DND-41 (cell line): ENCODE measurements around the gene KCTD21.

Experiments used
- ATAC-seq: fragments of 200-7000 bp; cut with Tn5 transposase; 3 replicates; pipeline ENCODE4 v1.9.1; 2021; ENCODE audit warnings: low read depth; ENCODE audit not compliant: insufficient read depth
- DNase-seq: peaks from one replicate; pipeline ENCODE4 v3.0.0-alpha.2; 2020
- H2AFZ ChIP-seq: 2 replicates; pipeline ENCODE4 v1.6.0; 2012; ENCODE audit warnings: low read depth, low read length
- H3K27ac ChIP-seq: 2 replicates; pipeline ENCODE4 v1.5.1; 2012; ENCODE audit warnings: low read length, inconsistent platforms
- H3K27me3 ChIP-seq: fragments of 200-600 bp; sonication (generic); 2 replicates; pipeline ENCODE4 v1.6.0; 2012; ENCODE audit warnings: low read length, mild to moderate bottlenecking, inconsistent platforms; ENCODE audit not compliant: insufficient read depth, poor library complexity
- H3K36me3 ChIP-seq: 2 replicates; pipeline ENCODE4 v1.5.1; 2012; ENCODE audit warnings: low read length, inconsistent platforms; ENCODE audit not compliant: insufficient read depth
- H3K4me1 ChIP-seq: 2 replicates; pipeline ENCODE4 v1.5.1; 2012; ENCODE audit warnings: mild to moderate bottlenecking, low read length; ENCODE audit not compliant: insufficient read depth
- H3K4me2 ChIP-seq: 2 replicates; pipeline ENCODE4 v1.6.0; 2012; ENCODE audit warnings: mild to moderate bottlenecking, moderate library complexity, low read length, inconsistent platforms; ENCODE audit not compliant: insufficient read depth
- H3K4me3 ChIP-seq, 2 experiments: fragments of 200-600 bp in 1 of 2; shearing (Covaris generic) in 1 of 2; 2 replicates each; pipeline ENCODE4 v1.5.1; 2012 to 2016; ENCODE audit warnings: inconsistent platforms in 2 of 2, low read length in 2 of 2, mild to moderate bottlenecking in 2 of 2, low read depth in 1 of 2, moderate library complexity in 1 of 2
- H3K79me2 ChIP-seq: 2 replicates; pipeline ENCODE4 v1.6.0; 2012; ENCODE audit warnings: low read length, inconsistent platforms; ENCODE audit not compliant: insufficient read depth
- H3K9ac ChIP-seq: 2 replicates; pipeline ENCODE4 v1.6.0; 2012; ENCODE audit warnings: low read depth, mild to moderate bottlenecking, inconsistent platforms, low read length, moderate library complexity
- H3K9me3 ChIP-seq: 2 replicates; pipeline ENCODE4 v1.5.1; 2012; ENCODE audit warnings: low read length, moderate library complexity, mild to moderate bottlenecking, inconsistent platforms; ENCODE audit not compliant: insufficient read depth, severe bottlenecking
- H4K20me1 ChIP-seq: 2 replicates; pipeline ENCODE4 v1.6.0; 2012; ENCODE audit warnings: low read length; ENCODE audit not compliant: insufficient read depth
- EZH2 ChIP-seq: IDR thresholded peaks from 3 replicates; pipeline ENCODE4 v1.6.1; 2012; ENCODE audit warnings: borderline replicate concordance, low read depth, mild to moderate bottlenecking, moderate library complexity, low read length, inconsistent platforms; ENCODE audit not compliant: severe bottlenecking
- TF ChIP-seq, protein P1 (sequence below): IDR thresholded peaks from 2 replicates; pipeline ENCODE4 v1.5.1; 2012; ENCODE audit warnings: borderline replicate concordance, low read length, moderate library complexity, mild to moderate bottlenecking; ENCODE audit not compliant: poor library complexity, severe bottlenecking; ENCODE audit errors: extremely low read depth

Gene KCTD21

DNA sequence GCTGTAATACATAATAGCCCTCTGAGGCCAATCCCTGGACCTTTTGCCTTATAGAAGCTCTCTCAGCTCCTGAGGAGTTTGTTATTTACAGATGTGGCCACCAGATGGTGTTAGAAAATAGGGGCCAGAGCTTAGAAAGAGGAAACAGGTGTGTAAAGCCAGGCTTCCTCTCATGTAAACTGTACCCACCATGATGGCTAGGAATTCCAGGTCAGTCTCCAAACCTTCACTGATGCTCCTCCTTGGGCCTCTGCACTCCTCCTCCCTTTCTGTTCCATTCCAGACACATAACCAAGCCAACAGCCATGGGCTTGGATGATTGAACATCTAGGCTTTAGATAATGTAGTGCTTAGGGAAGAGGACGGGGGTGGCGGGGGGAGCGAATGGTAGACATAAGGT lies 40.0 kb upstream of the KCTD21 start:
- H4K20me1 ChIP-seq: no peaks in the 10 kb centered on the region
- H2AFZ ChIP-seq: no peak overlapping the region
- H3K9ac ChIP-seq: no peak overlapping the region
- H3K4me1 ChIP-seq: peaks cover 37% of the 10 kb centered on the region
- no peak overlapping the region for H3K4me2 ChIP-seq
- peak; percentile 75 for ATAC-seq
- peaks cover 79% of the 10 kb centered on the region for H3K79me2 ChIP-seq
- no peaks in the 10 kb centered on the region for H3K27me3 ChIP-seq
- H3K4me3 ChIP-seq: no peak overlapping the region
- peak overlapping the region; percentile 47 for H3K27ac ChIP-seq
- H3K36me3 ChIP-seq: peaks cover 86% of the 10 kb centered on the region
- no peak for TF ChIP-seq EZH2
- TF ChIP-seq, protein P1, sequence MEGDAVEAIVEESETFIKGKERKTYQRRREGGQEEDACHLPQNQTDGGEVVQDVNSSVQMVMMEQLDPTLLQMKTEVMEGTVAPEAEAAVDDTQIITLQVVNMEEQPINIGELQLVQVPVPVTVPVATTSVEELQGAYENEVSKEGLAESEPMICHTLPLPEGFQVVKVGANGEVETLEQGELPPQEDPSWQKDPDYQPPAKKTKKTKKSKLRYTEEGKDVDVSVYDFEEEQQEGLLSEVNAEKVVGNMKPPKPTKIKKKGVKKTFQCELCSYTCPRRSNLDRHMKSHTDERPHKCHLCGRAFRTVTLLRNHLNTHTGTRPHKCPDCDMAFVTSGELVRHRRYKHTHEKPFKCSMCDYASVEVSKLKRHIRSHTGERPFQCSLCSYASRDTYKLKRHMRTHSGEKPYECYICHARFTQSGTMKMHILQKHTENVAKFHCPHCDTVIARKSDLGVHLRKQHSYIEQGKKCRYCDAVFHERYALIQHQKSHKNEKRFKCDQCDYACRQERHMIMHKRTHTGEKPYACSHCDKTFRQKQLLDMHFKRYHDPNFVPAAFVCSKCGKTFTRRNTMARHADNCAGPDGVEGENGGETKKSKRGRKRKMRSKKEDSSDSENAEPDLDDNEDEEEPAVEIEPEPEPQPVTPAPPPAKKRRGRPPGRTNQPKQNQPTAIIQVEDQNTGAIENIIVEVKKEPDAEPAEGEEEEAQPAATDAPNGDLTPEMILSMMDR: peak; percentile 74
- H3K9me3 ChIP-seq: no peaks in the 10 kb centered on the region
- peak; percentile 55 for DNase-seq

DNA sequence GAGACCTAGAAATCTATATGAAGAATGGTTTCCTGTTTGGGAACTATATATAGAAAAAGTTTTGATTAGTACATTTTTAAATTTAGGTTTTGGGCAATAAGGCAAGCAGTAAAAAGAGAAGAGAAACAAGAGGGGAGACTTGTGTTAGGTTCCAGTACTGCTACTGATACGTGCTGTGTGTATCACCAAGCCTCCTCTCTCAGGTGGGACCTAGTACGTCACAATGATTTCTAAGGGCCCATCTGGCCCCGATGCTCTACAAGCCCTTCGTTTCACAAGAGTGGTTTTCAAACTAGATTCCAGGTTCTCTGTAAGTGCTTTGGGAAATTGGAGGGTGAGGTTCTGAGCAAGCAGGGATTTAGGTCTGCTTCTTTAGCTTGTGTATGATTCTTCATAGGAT lies 39.5 kb upstream of the KCTD21 start:
- peaks cover 86% of the 10 kb centered on the region for H3K36me3 ChIP-seq
- H3K4me3 ChIP-seq: no peak overlapping the region
- H3K4me2 ChIP-seq: no peak overlapping the region
- H3K27me3 ChIP-seq: no peaks in the 10 kb centered on the region
- H3K4me1 ChIP-seq: peaks cover 37% of the 10 kb centered on the region
- peak overlapping the region; percentile 47 for H3K27ac ChIP-seq
- no peaks in the 10 kb centered on the region for H4K20me1 ChIP-seq
- H3K79me2 ChIP-seq: peaks cover 78% of the 10 kb centered on the region
- ATAC-seq (no peak), DNase-seq (no peak)
- H3K9me3 ChIP-seq: no peaks in the 10 kb centered on the region
- H2AFZ ChIP-seq: no peak overlapping the region
- no peak for TF ChIP-seq EZH2
- TF ChIP-seq, protein P1: no peak
- H3K9ac ChIP-seq: no peak overlapping the region

DNA sequence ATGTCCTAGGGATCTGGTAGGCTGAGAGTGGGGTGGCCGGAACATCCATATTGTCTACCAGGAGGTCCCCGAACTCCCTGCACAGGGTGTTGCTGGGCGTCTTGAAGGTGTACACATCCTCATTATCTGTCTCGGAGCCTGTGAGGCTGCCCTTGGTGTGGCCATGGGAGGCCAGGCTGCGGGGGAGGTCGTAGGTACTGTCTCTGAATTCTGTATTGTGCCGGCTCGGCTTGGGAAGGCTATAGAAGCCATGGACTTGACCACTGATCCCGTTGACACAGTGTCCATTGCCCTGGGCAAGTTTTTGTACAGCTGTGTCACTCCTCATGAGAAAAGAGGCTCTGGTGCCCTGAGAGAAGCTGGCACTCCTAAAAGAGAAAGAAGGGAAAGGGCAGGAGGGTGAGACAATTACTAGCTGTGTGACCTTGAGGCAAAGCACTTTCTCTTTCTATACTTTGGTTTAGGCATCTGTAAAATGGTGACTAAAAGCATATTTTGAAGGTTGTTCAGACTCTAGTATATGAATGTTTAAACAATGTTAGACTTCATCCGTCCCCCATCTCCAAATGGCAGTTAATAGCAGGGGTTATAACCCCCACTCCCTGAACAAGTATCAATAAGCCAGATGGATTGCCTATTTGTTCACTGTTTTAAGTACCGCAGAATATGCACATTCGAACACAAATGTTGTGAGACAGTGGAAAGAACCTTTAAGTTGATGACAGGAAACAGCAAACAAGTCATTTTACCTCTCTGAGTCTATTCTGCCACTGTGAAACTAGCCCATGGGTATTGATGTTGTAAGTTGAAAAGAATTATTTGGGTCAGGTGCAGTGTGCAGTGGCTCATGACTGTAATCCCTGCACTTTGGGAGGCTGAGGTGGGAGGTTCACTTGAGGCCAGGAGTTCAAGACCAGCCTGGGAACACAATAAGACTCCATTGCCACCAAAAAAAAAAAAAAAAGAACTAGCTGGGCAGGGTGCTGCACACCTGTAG lies 38.6 kb upstream of the KCTD21 start:
- Histone ChIP-seq H3K4me1 (peaks cover 35% of the 10 kb centered on the region), H3K27me3 (no peaks in the 10 kb centered on the region), H2AFZ (no peak overlapping the region), H3K36me3 (peaks cover 86% of the 10 kb centered on the region), H3K27ac (peak overlapping the region; percentile 47), H3K9ac (no peak overlapping the region), H3K4me3 (no peak overlapping the region), H3K79me2 (peaks cover 70% of the 10 kb centered on the region), H3K4me2 (no peak overlapping the region), H4K20me1 (no peaks in the 10 kb centered on the region), H3K9me3 (no peaks in the 10 kb centered on the region)
- TF ChIP-seq, protein P1: no peak
- no peak for TF ChIP-seq EZH2
- no peak for DNase-seq
- ATAC-seq: no peak
